WTC11 (cell line): ENCODE results near the gene INTS11. TPM values are rescaled to one million over a fixed set of nuclear protein-coding genes. Genes with fewer than 3 reads are reported as not detected.

Source experiments
- ATAC-seq: fragments of 200-7000 bp; cut with Tn5 transposase; 2 replicates; pipeline ENCODE4 v1.10.0; 2021; ENCODE audit warnings: mild to moderate bottlenecking, moderate library complexity
- CTCF ChIA-PET: fragments of 300-600 bp; sonication (Branson Sonifier 250); formaldehyde crosslinking; loops from one replicate; lab custom pipeline; 2021; ENCODE audit warnings: antibody characterized with exemption; lab: Charles Lee
- POLR2A ChIA-PET: fragments of 350-600 bp; sonication (Branson Sonifier 250); formaldehyde crosslinking; loops from one replicate; lab custom pipeline; 2021; ENCODE audit warnings: antibody characterized with exemption; lab: Charles Lee
- DNase-seq: peaks from one replicate; pipeline ENCODE4 v3.0.0; 2021; ENCODE audit warnings: low spot score
- H3K27ac Mint-ChIP-seq: 2 replicates; pipeline ENCODE4 v1.8.0; 2021; ENCODE audit warnings: mixed read lengths
- H3K27me3 Mint-ChIP-seq: 2 replicates; pipeline ENCODE4 v1.8.0; 2021; ENCODE audit warnings: low read depth, mild to moderate bottlenecking, moderate library complexity, mixed read lengths
- H3K36me3 Mint-ChIP-seq: 2 replicates; pipeline ENCODE4 v1.8.0; 2021; ENCODE audit warnings: mixed read lengths
- H3K4me1 Mint-ChIP-seq: 2 replicates; pipeline ENCODE4 v1.8.0; 2022; ENCODE audit warnings: mixed read lengths
- H3K4me3 Mint-ChIP-seq: 2 replicates; pipeline ENCODE4 v1.8.0; 2021; ENCODE audit warnings: mild to moderate bottlenecking, moderate library complexity, mixed read lengths
- H3K9me3 Mint-ChIP-seq: 2 replicates; pipeline ENCODE4 v1.8.0; 2021; ENCODE audit warnings: mixed read lengths
- ATF1 ChIP-seq: sonication (generic); formaldehyde crosslinking; IDR thresholded peaks from 2 replicates; pipeline ENCODE4 v1.8.1; 2023; ENCODE audit warnings: mild to moderate bottlenecking, moderate library complexity, missing genetic modification reagents
- ATF6 ChIP-seq: sonication (generic); formaldehyde crosslinking; IDR thresholded peaks from 2 replicates; pipeline ENCODE4 v1.8.1; 2023; ENCODE audit warnings: mild to moderate bottlenecking, missing genetic modification reagents
- CBFB ChIP-seq: sonication (generic); formaldehyde crosslinking; IDR thresholded peaks from 2 replicates; pipeline ENCODE4 v1.8.1; 2022; ENCODE audit warnings: mild to moderate bottlenecking, low read depth, missing genetic modification reagents
- CDX4 ChIP-seq: fragments of 250-450 bp; sonication (Bioruptor Pico); IDR thresholded peaks from 2 replicates; pipeline ENCODE4 v1.9.0; 2021; ENCODE audit warnings: moderate library complexity, mild to moderate bottlenecking, inconsistent platforms, borderline replicate concordance
- ESRRA ChIP-seq: sonication (generic); formaldehyde crosslinking; IDR thresholded peaks from 2 replicates; pipeline ENCODE4 v1.8.1; 2022; ENCODE audit warnings: mild to moderate bottlenecking, missing genetic modification reagents, borderline replicate concordance
- FOXJ3 ChIP-seq: sonication (generic); formaldehyde crosslinking; IDR thresholded peaks from 2 replicates; pipeline ENCODE4 v1.9.0; 2021; ENCODE audit warnings: missing genetic modification reagents, mild to moderate bottlenecking, borderline replicate concordance
- FOXK1 ChIP-seq: sonication (generic); formaldehyde crosslinking; IDR thresholded peaks from 2 replicates; pipeline ENCODE4 v1.8.0; 2022; ENCODE audit warnings: mild to moderate bottlenecking, moderate library complexity, missing genetic modification reagents
- FOXP1 ChIP-seq: sonication (generic); formaldehyde crosslinking; IDR thresholded peaks from 2 replicates; pipeline ENCODE4 v1.8.0; 2022; ENCODE audit warnings: missing genetic modification reagents, mild to moderate bottlenecking, moderate library complexity, borderline replicate concordance
- JAZF1 ChIP-seq: fragments of 250-450 bp; sonication (Bioruptor Pico); IDR thresholded peaks from 2 replicates; pipeline ENCODE4 v1.9.0; 2021; ENCODE audit warnings: moderate library complexity, mild to moderate bottlenecking, inconsistent platforms
- MYBL2 ChIP-seq: sonication (generic); formaldehyde crosslinking; IDR thresholded peaks from 2 replicates; pipeline ENCODE4 v1.8.1; 2023; ENCODE audit warnings: mild to moderate bottlenecking, moderate library complexity, missing genetic modification reagents
- NFATC4 ChIP-seq: fragments of 250-450 bp; sonication (Bioruptor Pico); IDR thresholded peaks from 2 replicates; pipeline ENCODE4 v1.9.0; 2021; ENCODE audit warnings: mild to moderate bottlenecking
- NR1H2 ChIP-seq: sonication (generic); formaldehyde crosslinking; IDR thresholded peaks from 2 replicates; pipeline ENCODE4 v1.9.0; 2021; ENCODE audit warnings: mild to moderate bottlenecking, moderate library complexity, missing genetic modification reagents
- PREB ChIP-seq: sonication (generic); formaldehyde crosslinking; IDR thresholded peaks from 2 replicates; pipeline ENCODE4 v1.8.1; 2022; ENCODE audit warnings: mild to moderate bottlenecking, missing genetic modification reagents, moderate library complexity, borderline replicate concordance
- PRRX2 ChIP-seq: fragments of 250-450 bp; sonication (Bioruptor Pico); IDR thresholded peaks from 2 replicates; pipeline ENCODE4 v1.8.0; 2021; ENCODE audit warnings: mild to moderate bottlenecking
- RORB ChIP-seq: fragments of 250-450 bp; sonication (Bioruptor Pico); IDR thresholded peaks from 2 replicates; pipeline ENCODE4 v1.9.0; 2021; ENCODE audit warnings: mild to moderate bottlenecking
- SOX15 ChIP-seq: fragments of 250-450 bp; sonication (Bioruptor Pico); IDR thresholded peaks from 2 replicates; pipeline ENCODE4 v1.9.0; 2021; ENCODE audit warnings: mild to moderate bottlenecking
- TEAD4 ChIP-seq: sonication (generic); formaldehyde crosslinking; IDR thresholded peaks from 2 replicates; pipeline ENCODE4 v1.8.0; 2022; ENCODE audit warnings: mild to moderate bottlenecking, missing genetic modification reagents
- TP53 ChIP-seq: sonication (generic); formaldehyde crosslinking; IDR thresholded peaks from 2 replicates; pipeline ENCODE4 v1.8.1; 2023; ENCODE audit warnings: mild to moderate bottlenecking, missing genetic modification reagents
- ZNF138 ChIP-seq: sonication (generic); formaldehyde crosslinking; conservative IDR thresholded peaks from 2 replicates; pipeline ENCODE4 v1.8.1; 2022; ENCODE audit warnings: mild to moderate bottlenecking, moderate library complexity, missing genetic modification reagents
- ZNF263 ChIP-seq: sonication (generic); formaldehyde crosslinking; IDR thresholded peaks from 2 replicates; pipeline ENCODE4 v1.8.1; 2022; ENCODE audit warnings: low read depth, mild to moderate bottlenecking, moderate library complexity, missing genetic modification reagents
- total RNA-seq: library from RNA; stranded (reverse); gene quantifications from 3 replicates; pipeline ENCODE4 v1.2.3, GENCODE V29; 2021
- TF ChIP-seq, protein P1 (sequence below): sonication (generic); formaldehyde crosslinking; IDR thresholded peaks from 2 replicates; pipeline ENCODE4 v1.8.0; 2023; ENCODE audit warnings: mild to moderate bottlenecking, missing genetic modification reagents
- TF ChIP-seq, protein P2 (sequence below): sonication (generic); formaldehyde crosslinking; IDR thresholded peaks from 2 replicates; pipeline ENCODE4 v1.8.1; 2023; ENCODE audit warnings: mild to moderate bottlenecking, missing genetic modification reagents, borderline replicate concordance

INTS11 gene
- total RNA-seq, 1 experiment from 2014 or later = 170 TPM

DNA sequence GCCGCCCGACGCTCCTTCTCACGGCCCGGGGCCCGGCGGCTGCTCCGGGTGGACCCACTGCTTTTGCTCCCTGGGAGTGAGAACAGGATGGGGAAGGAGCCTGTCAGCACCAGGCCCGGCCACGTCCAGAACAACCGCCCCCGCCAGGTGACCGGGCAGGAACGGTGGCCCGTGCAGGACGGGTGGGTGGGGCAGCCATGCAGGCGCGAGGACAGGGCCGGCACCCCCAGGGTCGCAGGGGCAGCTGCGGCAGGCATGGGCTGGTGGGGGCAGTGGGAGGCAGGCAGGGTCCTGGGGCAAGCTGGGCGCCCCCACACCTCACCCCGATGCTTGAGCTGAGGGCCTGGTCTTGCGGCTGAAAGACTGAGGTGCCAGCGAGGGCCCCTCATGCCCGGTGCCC, 12.0 kb upstream of the INTS11 start:
- H3K27ac Mint-ChIP-seq = no peak overlapping the region
- CTCF ChIA-PET = no interaction called here
- H3K27me3 Mint-ChIP-seq = no peaks in the 10 kb centered on the region
- ATAC-seq = no peak
- TF ChIP-seq ZNF138 (CRISPR knock-in tag) (no peak), PRRX2 (CRISPR knock-in tag) (no peak), NFATC4 (CRISPR knock-in tag) (no peak), FOXJ3 (CRISPR knock-in tag) (no peak), TEAD4 (CRISPR knock-in tag) (no peak)
- peaks cover 15% of the 10 kb centered on the region for H3K36me3 Mint-ChIP-seq
- POLR2A ChIA-PET = no interaction called here
- no peak for DNase-seq
- H3K9me3 Mint-ChIP-seq = peaks cover 8% of the 10 kb centered on the region
- H3K4me1 Mint-ChIP-seq = no peaks in the 10 kb centered on the region
- no peak overlapping the region for H3K4me3 Mint-ChIP-seq

DNA sequence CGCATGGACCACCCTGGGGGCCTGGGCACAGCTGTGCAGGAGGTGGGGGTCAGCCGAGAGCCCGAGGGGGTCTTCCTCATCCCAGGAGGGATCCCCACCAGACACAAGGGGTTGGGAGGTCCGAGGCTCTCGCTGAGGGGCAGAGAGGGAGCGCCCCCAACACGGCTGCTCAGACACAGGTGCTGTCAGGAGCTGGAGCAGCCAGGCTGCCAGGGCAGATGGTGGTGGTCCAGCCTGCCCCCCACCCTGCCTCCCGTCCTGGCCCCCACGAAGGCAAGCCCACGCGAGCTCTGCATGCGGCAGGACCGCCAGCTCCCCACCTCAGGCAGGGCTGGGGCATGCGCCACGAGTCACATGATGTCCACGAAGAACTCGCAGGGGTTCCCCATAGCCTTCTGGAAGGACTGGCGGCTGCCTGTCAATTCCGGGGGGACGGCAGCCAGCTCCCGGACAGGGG, 11.4 kb upstream of the INTS11 start:
- Mint-ChIP-seq H3K36me3 (peaks cover 9% of the 10 kb centered on the region), H3K27me3 (no peaks in the 10 kb centered on the region), H3K9me3 (peaks cover 2% of the 10 kb centered on the region; the same call in 1 of the 2 replicates), H3K4me3 (no peak overlapping the region), H3K4me1 (no peaks in the 10 kb centered on the region), H3K27ac (no peak overlapping the region)
- ATAC-seq = no peak
- TF ChIP-seq, protein P1, sequence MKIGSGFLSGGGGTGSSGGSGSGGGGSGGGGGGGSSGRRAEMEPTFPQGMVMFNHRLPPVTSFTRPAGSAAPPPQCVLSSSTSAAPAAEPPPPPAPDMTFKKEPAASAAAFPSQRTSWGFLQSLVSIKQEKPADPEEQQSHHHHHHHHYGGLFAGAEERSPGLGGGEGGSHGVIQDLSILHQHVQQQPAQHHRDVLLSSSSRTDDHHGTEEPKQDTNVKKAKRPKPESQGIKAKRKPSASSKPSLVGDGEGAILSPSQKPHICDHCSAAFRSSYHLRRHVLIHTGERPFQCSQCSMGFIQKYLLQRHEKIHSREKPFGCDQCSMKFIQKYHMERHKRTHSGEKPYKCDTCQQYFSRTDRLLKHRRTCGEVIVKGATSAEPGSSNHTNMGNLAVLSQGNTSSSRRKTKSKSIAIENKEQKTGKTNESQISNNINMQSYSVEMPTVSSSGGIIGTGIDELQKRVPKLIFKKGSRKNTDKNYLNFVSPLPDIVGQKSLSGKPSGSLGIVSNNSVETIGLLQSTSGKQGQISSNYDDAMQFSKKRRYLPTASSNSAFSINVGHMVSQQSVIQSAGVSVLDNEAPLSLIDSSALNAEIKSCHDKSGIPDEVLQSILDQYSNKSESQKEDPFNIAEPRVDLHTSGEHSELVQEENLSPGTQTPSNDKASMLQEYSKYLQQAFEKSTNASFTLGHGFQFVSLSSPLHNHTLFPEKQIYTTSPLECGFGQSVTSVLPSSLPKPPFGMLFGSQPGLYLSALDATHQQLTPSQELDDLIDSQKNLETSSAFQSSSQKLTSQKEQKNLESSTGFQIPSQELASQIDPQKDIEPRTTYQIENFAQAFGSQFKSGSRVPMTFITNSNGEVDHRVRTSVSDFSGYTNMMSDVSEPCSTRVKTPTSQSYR (CRISPR knock-in tag) = no peak
- TF ChIP-seq, protein P2, sequence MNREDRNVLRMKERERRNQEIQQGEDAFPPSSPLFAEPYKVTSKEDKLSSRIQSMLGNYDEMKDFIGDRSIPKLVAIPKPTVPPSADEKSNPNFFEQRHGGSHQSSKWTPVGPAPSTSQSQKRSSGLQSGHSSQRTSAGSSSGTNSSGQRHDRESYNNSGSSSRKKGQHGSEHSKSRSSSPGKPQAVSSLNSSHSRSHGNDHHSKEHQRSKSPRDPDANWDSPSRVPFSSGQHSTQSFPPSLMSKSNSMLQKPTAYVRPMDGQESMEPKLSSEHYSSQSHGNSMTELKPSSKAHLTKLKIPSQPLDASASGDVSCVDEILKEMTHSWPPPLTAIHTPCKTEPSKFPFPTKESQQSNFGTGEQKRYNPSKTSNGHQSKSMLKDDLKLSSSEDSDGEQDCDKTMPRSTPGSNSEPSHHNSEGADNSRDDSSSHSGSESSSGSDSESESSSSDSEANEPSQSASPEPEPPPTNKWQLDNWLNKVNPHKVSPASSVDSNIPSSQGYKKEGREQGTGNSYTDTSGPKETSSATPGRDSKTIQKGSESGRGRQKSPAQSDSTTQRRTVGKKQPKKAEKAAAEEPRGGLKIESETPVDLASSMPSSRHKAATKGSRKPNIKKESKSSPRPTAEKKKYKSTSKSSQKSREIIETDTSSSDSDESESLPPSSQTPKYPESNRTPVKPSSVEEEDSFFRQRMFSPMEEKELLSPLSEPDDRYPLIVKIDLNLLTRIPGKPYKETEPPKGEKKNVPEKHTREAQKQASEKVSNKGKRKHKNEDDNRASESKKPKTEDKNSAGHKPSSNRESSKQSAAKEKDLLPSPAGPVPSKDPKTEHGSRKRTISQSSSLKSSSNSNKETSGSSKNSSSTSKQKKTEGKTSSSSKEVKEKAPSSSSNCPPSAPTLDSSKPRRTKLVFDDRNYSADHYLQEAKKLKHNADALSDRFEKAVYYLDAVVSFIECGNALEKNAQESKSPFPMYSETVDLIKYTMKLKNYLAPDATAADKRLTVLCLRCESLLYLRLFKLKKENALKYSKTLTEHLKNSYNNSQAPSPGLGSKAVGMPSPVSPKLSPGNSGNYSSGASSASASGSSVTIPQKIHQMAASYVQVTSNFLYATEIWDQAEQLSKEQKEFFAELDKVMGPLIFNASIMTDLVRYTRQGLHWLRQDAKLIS = no peak
- TF ChIP-seq SOX15 (CRISPR knock-in tag) (no peak), ESRRA (CRISPR knock-in tag) (no peak), FOXK1 (CRISPR knock-in tag) (no peak), NR1H2 (CRISPR knock-in tag) (no peak), ATF1 (CRISPR knock-in tag) (no peak), JAZF1 (CRISPR knock-in tag) (no peak), FOXJ3 (CRISPR knock-in tag) (no peak), CDX4 (CRISPR knock-in tag) (no peak), CBFB (CRISPR knock-in tag) (no peak), ZNF138 (CRISPR knock-in tag) (no peak), FOXP1 (no peak), RORB (CRISPR knock-in tag) (no peak), TEAD4 (CRISPR knock-in tag) (no peak), ZNF263 (CRISPR knock-in tag) (no peak), MYBL2 (CRISPR knock-in tag) (no peak), ATF6 (CRISPR knock-in tag) (no peak), TP53 (CRISPR knock-in tag) (no peak), PREB (CRISPR knock-in tag) (no peak)
- ChIA-PET POLR2A (no interaction called here), CTCF (no interaction called here)
- no peak for DNase-seq
